ENCODE results near the gene TMEM129. TPM values are rescaled to one million over a fixed set of nuclear protein-coding genes. Genes with fewer than 3 reads are reported as not detected.

The TMEM129 gene
- 23.5 and 27.1 TPM in 2 replicates for total RNA-seq

- Mint-ChIP-seq H3K9me3 (no peaks in the 10 kb centered on the region), H3K4me1 (ENCODE audit: low read depth) (peaks cover 36% of the 10 kb centered on the region), H3K27ac (peak within 1 kb of the TSS; percentile 99), H3K4me3 (ENCODE audit: low read depth) (peak within 1 kb of the TSS; percentile 97), H3K27me3 (ENCODE audit: low read depth) (no peaks in the 10 kb centered on the region), H3K36me3 (ENCODE audit: low read depth) (peaks cover 58% of the 10 kb centered on the region)
- DNase-seq (ENCODE audit: low spot score): peak; percentile 92
- intact Hi-C loops (cut with micrococcal nuclease): loop anchor here (1.0 to 2.0 kb wide), 3 partner anchors 9 to 522 kb away; partner anchors contain the start of genes HAUS3, NSD2, POLN and SLBP
These were observed at the start of gene TMEM129, which contains the start of gene TACC3 for GRCh38 chr4:1721003-1721665. Gene TMEM129 (minus strand): TSS chr4:1721323. CDS start chr4:1720837, 486 bp downstream. Gene TACC3 (plus strand): TSS chr4:1721521. CDS start chr4:1723422, 1,901 bp downstream.

GRCh38 chr4:1770791-1771231, 49.7 kb upstream of the TMEM129 start:
- DNase-seq (ENCODE audit: low spot score): no peak
- no peak overlapping the region for H3K4me3 Mint-ChIP-seq (ENCODE audit: low read depth)
- no peaks in the 10 kb centered on the region for H3K36me3 Mint-ChIP-seq (ENCODE audit: low read depth)
- no peaks in the 10 kb centered on the region for H3K9me3 Mint-ChIP-seq
- H3K27me3 Mint-ChIP-seq (ENCODE audit: low read depth): peaks cover 8% of the 10 kb centered on the region
- H3K27ac Mint-ChIP-seq: no peak overlapping the region
- no peaks in the 10 kb centered on the region for H3K4me1 Mint-ChIP-seq (ENCODE audit: low read depth)
- intact Hi-C loops (cut with micrococcal nuclease): no loop called here

GRCh38 chr4:1770245-1770644, 49.1 kb upstream of the TMEM129 start:
- intact Hi-C loops (cut with micrococcal nuclease): no loop called here
- H3K36me3 Mint-ChIP-seq (ENCODE audit: low read depth): no peaks in the 10 kb centered on the region
- no peak overlapping the region for H3K27ac Mint-ChIP-seq
- no peak for DNase-seq (ENCODE audit: low spot score)
- peaks cover 12% of the 10 kb centered on the region for H3K27me3 Mint-ChIP-seq (ENCODE audit: low read depth)
- no peaks in the 10 kb centered on the region for H3K4me1 Mint-ChIP-seq (ENCODE audit: low read depth)
- no peak overlapping the region for H3K4me3 Mint-ChIP-seq (ENCODE audit: low read depth)
- H3K9me3 Mint-ChIP-seq: no peaks in the 10 kb centered on the region

- Mint-ChIP-seq H3K9me3 (no peaks in the 10 kb centered on the region), H3K27ac (no peak overlapping the region), H3K4me3 (ENCODE audit: low read depth) (no peak overlapping the region), H3K27me3 (ENCODE audit: low read depth) (peaks cover 18% of the 10 kb centered on the region), H3K4me1 (ENCODE audit: low read depth) (no peaks in the 10 kb centered on the region), H3K36me3 (ENCODE audit: low read depth) (no peaks in the 10 kb centered on the region)
- DNase-seq (ENCODE audit: low spot score): no peak
- intact Hi-C loops (cut with micrococcal nuclease): no loop called here
These were observed 48.6 kb upstream of the TMEM129 start for GRCh38 chr4:1769692-1770091.

- peak overlapping the region; percentile 66 for H3K4me3 Mint-ChIP-seq (ENCODE audit: low read depth)
- no peak overlapping the region for H3K27ac Mint-ChIP-seq
- no peaks in the 10 kb centered on the region for H3K4me1 Mint-ChIP-seq (ENCODE audit: low read depth)
These were observed 47.4 kb upstream of the TMEM129 start for GRCh38 chr4:1768367-1769034.

GRCh38 chr4:1767770-1768366, 46.7 kb upstream of the TMEM129 start:
- intact Hi-C loops (cut with micrococcal nuclease): no loop called here
- Mint-ChIP-seq H3K27ac (no peak overlapping the region), H3K4me3 (ENCODE audit: low read depth) (peak overlapping the region; percentile 54), H3K9me3 (no peaks in the 10 kb centered on the region), H3K27me3 (ENCODE audit: low read depth) (peaks cover 25% of the 10 kb centered on the region), H3K4me1 (ENCODE audit: low read depth) (no peaks in the 10 kb centered on the region), H3K36me3 (ENCODE audit: low read depth) (no peaks in the 10 kb centered on the region)
- peak; percentile 25 for DNase-seq (ENCODE audit: low spot score)

More at GRCh38 chr4:1768367-1769034, 47.4 kb upstream of the TMEM129 start:
- Mint-ChIP-seq H3K9me3 (no peaks in the 10 kb centered on the region), H3K27me3 (ENCODE audit: low read depth) (peaks cover 23% of the 10 kb centered on the region), H3K36me3 (ENCODE audit: low read depth) (no peaks in the 10 kb centered on the region)
- intact Hi-C loops (cut with micrococcal nuclease): no loop called here
- no peak for DNase-seq (ENCODE audit: low spot score)

- H3K4me3 Mint-ChIP-seq (ENCODE audit: low read depth): no peak overlapping the region
- peaks cover 28% of the 10 kb centered on the region for H3K27me3 Mint-ChIP-seq (ENCODE audit: low read depth)
- H3K9me3 Mint-ChIP-seq: no peaks in the 10 kb centered on the region
- DNase-seq (ENCODE audit: low spot score): no peak
- no peaks in the 10 kb centered on the region for H3K4me1 Mint-ChIP-seq (ENCODE audit: low read depth)
- H3K36me3 Mint-ChIP-seq (ENCODE audit: low read depth): no peaks in the 10 kb centered on the region
- intact Hi-C loops (cut with micrococcal nuclease): no loop called here
- no peak overlapping the region for H3K27ac Mint-ChIP-seq
These were observed 46.1 kb upstream of the TMEM129 start for GRCh38 chr4:1767061-1767769.

- DNase-seq (ENCODE audit: low spot score): no peak
- intact Hi-C loops (cut with micrococcal nuclease): no loop called here
- Mint-ChIP-seq H3K27ac (no peak overlapping the region), H3K9me3 (no peaks in the 10 kb centered on the region), H3K27me3 (ENCODE audit: low read depth) (peaks cover 28% of the 10 kb centered on the region), H3K36me3 (ENCODE audit: low read depth) (no peaks in the 10 kb centered on the region), H3K4me1 (ENCODE audit: low read depth) (no peaks in the 10 kb centered on the region), H3K4me3 (ENCODE audit: low read depth) (no peak overlapping the region)
These were observed 45.3 kb upstream of the TMEM129 start for GRCh38 chr4:1766106-1767060.

GRCh38 chr4:1765409-1766072, 44.4 kb upstream of the TMEM129 start:
- no peaks in the 10 kb centered on the region for H3K36me3 Mint-ChIP-seq (ENCODE audit: low read depth)
- H3K27me3 Mint-ChIP-seq (ENCODE audit: low read depth): peaks cover 28% of the 10 kb centered on the region
- no peak for DNase-seq (ENCODE audit: low spot score)
- intact Hi-C loops (cut with micrococcal nuclease): no loop called here
- H3K9me3 Mint-ChIP-seq: no peaks in the 10 kb centered on the region
- H3K4me3 Mint-ChIP-seq (ENCODE audit: low read depth): no peak overlapping the region
- no peak overlapping the region for H3K27ac Mint-ChIP-seq
- H3K4me1 Mint-ChIP-seq (ENCODE audit: low read depth): no peaks in the 10 kb centered on the region

- DNase-seq (ENCODE audit: low spot score): no peak
- peaks cover 28% of the 10 kb centered on the region for H3K27me3 Mint-ChIP-seq (ENCODE audit: low read depth)
- H3K4me3 Mint-ChIP-seq (ENCODE audit: low read depth): no peak overlapping the region
- intact Hi-C loops (cut with micrococcal nuclease): no loop called here
- no peaks in the 10 kb centered on the region for H3K4me1 Mint-ChIP-seq (ENCODE audit: low read depth)
- no peak overlapping the region for H3K27ac Mint-ChIP-seq
- H3K9me3 Mint-ChIP-seq: no peaks in the 10 kb centered on the region
- no peaks in the 10 kb centered on the region for H3K36me3 Mint-ChIP-seq (ENCODE audit: low read depth)
These were observed 43.5 kb upstream of the TMEM129 start for GRCh38 chr4:1764670-1765069.

- intact Hi-C loops (cut with micrococcal nuclease): no loop called here
- no peak for DNase-seq (ENCODE audit: low spot score)
- Mint-ChIP-seq H3K27ac (no peak overlapping the region), H3K36me3 (ENCODE audit: low read depth) (no peaks in the 10 kb centered on the region), H3K27me3 (ENCODE audit: low read depth) (peaks cover 26% of the 10 kb centered on the region), H3K4me1 (ENCODE audit: low read depth) (no peaks in the 10 kb centered on the region), H3K4me3 (ENCODE audit: low read depth) (no peak overlapping the region), H3K9me3 (no peaks in the 10 kb centered on the region)
These were observed 42.5 kb upstream of the TMEM129 start for GRCh38 chr4:1763550-1764080.

Data from activated T-helper 2 cell treated with anti-CD3 and anti-CD28 coated beads, Interferon-gamma antibody, Interleukin-2, Interleukin-4, amounts not matched to agents 10 μg/mL and 5 μg/mL and 100 μg/mL, durations not matched to agents 14 hours and 24 hours and 36 hours (primary cell).